Lower leg skin (tissue), 4 donors: Measurements from ENCODE around the gene TLE2. TPM values are rescaled to one million over a fixed set of nuclear protein-coding genes. Genes with fewer than 3 reads are reported as not detected.

Experiments
- DNase-seq, 2 donors: peaks; one replicate each; pipeline ENCODE4 v3.0.0-alpha.2; 2019; ENCODE audit warnings: low spot score in 2 of 2
- H3K4me3 ChIP-seq: fragments of 200-600 bp; sonication (generic); 2 replicates; pipeline ENCODE4 v1.5.1; 2017; ENCODE audit warnings: mild to moderate bottlenecking, low read depth; ENCODE audit not compliant: poor library complexity, severe bottlenecking
- POLR2A ChIP-seq, 2 donors: fragments of 450-650 bp; IDR thresholded peaks; one replicate each; pipeline ENCODE4 v1.6.1; 2016 to 2017; ENCODE audit warnings: antibody characterized with exemption in 2 of 2, mild to moderate bottlenecking in 1 of 2, moderate library complexity in 1 of 2
- WGBS, 2 donors: methylation state at CpG; one replicate each; pipeline ENCODE4 v1.1.5; 2018; 5-methylcytosine and 5-hydroxymethylcytosine counted together
- intact Hi-C: fragments of 100-400 bp; cut with DNase I; formaldehyde crosslinking; loops from one replicate; pipeline ENCODE4 v1.15.0; 2023; ENCODE audit warnings: low total_unique reads
- total RNA-seq, 4 donors: library from RNA; depleted of rRNA; stranded (reverse); fragments of >200 nt; gene quantifications; one replicate each; pipeline ENCODE4 v1.1.0, GENCODE V29; 2016
- TF ChIP-seq, protein P1 (sequence below), 3 donors: fragments of 450-650 bp; IDR thresholded peaks; one replicate each; pipeline ENCODE4 v1.5.1; 2016; ENCODE audit warnings: antibody characterized with exemption in 3 of 3, mild to moderate bottlenecking in 3 of 3, moderate library complexity in 2 of 3

The TLE2 gene
- total RNA-seq, 4 donors from 2014 or later, result 25.3 to 40.1 (median 33.5) TPM

DNA sequence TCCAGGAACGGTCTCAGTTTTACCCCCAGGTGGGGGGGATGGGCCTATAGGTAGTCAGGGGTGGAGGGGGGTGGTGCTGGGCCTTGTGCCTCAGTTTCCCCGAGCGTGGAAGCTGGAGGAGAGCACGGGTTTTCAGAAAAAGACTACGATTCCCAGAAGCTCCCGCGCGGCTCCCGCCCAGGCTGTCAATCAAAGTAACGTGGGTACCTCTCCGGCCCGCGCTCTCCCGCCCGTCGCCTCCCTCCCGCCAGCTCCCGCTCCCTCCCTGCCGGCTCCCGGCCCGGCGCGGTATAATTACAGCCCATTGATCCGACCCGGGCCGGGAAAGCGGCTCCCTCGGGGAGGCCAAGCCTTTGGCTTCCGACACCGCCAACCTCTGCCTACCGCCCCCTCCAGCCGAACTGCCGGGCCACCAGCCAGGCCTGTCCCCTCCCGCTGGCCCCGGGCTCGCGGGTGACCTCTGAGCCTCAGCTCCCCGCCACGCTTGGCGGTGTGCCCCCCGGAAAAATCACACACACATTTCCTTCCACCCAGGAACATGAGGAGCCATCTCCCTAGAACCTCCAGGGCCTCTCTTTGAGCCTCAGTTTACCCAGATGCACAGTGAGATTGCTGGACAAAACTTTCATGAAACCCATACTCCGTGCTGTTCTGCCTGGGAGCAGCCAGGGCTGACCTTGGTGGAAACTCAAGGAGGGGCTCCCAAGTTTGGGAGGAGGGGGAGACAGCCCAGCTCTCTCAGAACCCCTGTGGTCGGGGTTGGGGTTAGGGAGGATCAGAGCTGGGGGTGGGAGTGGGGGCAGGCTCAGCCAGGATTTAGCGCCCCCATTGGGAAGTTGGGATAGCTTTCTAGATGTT lies 7.3 kb upstream of the TLE2 start:
- peak overlapping the region; percentile 35 for H3K4me3 ChIP-seq
- WGBS, 2 donors, result 1 to 2% methylated on average over 29 to 32 of the region's 44 CpGs
- intact Hi-C loops, result no loop called here
- TF ChIP-seq, protein P1, sequence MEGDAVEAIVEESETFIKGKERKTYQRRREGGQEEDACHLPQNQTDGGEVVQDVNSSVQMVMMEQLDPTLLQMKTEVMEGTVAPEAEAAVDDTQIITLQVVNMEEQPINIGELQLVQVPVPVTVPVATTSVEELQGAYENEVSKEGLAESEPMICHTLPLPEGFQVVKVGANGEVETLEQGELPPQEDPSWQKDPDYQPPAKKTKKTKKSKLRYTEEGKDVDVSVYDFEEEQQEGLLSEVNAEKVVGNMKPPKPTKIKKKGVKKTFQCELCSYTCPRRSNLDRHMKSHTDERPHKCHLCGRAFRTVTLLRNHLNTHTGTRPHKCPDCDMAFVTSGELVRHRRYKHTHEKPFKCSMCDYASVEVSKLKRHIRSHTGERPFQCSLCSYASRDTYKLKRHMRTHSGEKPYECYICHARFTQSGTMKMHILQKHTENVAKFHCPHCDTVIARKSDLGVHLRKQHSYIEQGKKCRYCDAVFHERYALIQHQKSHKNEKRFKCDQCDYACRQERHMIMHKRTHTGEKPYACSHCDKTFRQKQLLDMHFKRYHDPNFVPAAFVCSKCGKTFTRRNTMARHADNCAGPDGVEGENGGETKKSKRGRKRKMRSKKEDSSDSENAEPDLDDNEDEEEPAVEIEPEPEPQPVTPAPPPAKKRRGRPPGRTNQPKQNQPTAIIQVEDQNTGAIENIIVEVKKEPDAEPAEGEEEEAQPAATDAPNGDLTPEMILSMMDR (IDR thresholded peaks at IDR 0.05), result no peak
- no peak for TF ChIP-seq POLR2A (IDR thresholded peaks at IDR 0.05)
- peak; percentile 94 to 99 for DNase-seq

DNA sequence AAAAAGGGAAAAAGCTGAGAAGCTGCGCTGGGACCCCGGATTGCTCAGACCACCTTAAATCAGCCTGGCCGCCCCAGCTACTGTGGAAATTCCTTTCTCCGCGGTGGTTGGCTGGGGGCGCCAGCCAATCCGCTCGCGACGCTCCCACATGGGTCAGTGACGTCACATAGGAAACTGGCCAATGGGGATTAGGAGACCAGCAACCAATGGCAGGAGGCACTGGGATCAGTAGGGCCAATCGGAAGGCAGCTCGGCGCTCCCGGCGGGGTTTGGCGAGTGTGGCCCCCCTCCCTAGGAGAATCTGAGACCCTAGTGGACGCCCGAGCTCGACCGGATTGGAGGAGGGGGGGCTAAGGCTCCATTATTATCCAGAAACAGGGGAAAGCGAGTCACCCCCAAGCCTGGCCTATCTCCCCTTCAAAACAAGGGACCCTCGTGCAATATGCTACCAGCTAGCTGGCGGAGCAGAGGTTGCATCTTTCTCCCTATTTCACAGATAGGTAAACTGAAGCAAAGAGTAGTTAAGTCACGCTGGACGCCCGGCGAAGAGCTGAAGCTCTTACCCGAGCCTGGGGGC lies 6.5 kb upstream of the TLE2 start:
- peak overlapping the region; percentile 35 for H3K4me3 ChIP-seq
- intact Hi-C loops, result no loop called here

DNA sequence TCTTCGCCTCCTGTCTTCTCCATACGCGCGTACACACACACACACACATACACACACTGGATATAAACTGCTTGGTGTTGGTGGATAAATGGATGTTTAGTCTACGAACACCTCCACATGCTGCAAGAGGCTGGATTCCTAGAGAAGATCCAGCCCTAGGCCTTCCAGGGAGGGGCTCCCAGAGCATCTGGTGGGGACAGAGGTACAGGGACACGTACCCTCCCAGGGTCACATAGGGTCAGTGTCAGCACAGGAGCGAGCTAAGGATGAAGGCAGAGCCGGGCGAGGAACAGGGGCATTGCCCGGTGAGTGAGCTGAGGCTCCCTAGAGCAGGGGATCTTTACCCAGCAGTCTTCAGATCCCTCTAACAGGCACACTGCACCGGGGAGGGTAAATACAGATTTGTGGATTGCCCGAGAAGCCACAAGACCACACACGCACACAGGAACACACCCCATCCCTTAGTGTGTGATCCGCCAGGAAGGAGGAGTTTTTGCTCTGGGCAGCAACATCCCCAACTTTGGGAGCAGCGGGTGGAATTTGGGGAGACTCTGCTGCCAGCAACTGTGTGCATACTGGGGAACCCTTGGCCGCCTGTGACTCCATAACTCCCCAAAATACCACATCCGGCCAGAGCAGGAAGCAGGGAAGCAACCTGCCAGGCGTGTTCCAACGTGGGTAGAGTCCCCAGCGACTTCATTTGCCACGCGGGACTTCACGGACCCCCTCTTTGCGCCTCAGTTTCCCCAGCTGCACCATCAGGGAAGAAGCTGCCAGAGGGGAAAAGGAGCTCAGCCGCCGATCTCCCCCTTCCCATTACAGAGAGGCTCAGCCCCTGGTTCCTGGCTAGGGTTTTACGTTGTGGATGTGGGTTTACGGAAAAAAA lies 5.8 kb upstream of the TLE2 start:
- WGBS, 2 donors, result 10 to 11% methylated on average over 24 to 26 of the region's 28 CpGs
- no peak for TF ChIP-seq POLR2A (IDR thresholded peaks at IDR 0.05)
- TF ChIP-seq, protein P1 (IDR thresholded peaks at IDR 0.05), result no peak
- intact Hi-C loops, result no loop called here
- no peak for DNase-seq
- H3K4me3 ChIP-seq, result peak overlapping the region; percentile 34

More for the DNA sequence above, 6.5 kb upstream of the TLE2 start:
- peak; percentile 98 to 99 for DNase-seq
- TF ChIP-seq, protein P1 (IDR thresholded peaks at IDR 0.05), result no peak
- TF ChIP-seq POLR2A (IDR thresholded peaks at IDR 0.05), result no peak
- 0 to 1% methylated on average over 26 to 29 of the region's 29 CpGs for WGBS, 2 donors

DNA sequence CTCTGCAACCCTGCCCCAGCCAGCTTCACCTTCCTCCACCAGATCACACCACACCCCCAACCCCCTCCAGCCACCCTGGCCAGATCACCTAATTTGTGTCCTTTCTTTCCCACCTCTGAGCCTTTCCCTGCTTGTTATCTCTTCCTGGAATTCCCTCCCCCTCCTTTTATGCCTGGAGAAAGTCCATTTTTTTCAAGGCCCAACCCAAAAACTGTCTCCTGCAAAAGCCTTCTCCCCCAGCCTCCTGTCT lies 5.3 kb upstream of the TLE2 start:
- no peak overlapping the region for H3K4me3 ChIP-seq
- TF ChIP-seq POLR2A (IDR thresholded peaks at IDR 0.05), result no peak
- TF ChIP-seq, protein P1 (IDR thresholded peaks at IDR 0.05), result no peak
- intact Hi-C loops, result no loop called here
- no peak for DNase-seq

DNA sequence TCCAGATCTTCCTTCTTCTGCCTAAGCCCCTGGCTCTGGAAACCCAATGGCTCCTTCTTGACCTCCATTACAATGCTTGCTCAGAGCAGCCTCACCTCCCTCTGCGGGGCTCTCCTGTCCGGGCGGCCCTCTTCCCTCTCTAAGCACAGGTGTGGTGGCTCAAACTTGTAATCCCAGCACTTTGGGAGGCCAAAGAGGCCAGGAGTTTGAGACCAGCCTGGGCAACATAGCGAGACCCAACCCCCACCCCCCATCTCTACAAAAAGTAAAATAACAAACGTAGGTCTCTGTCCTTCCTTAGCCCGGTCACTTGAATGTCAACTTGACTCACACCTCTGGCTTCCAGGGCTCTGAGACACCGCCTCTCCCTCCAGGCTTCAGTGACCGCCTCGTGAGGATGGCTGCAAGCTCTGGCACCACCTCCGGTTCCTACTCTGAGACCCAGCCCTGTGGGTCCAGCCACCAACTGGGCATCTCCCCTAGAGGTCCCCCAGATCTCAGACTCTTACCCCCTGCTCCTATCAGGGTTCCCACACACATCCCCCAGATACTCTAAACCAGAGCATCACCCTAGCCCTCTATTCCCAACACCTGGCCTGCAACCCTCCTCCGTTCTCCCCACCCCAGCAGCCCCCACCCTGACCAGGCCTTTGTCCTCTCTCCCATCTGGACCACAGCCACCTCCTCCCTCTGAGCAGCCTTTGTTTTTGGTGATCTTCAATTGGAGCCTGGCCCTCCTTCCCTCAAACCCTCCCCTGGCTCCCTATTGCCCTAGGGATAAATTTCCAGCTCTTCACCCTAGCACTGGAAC lies 4.7 kb upstream of the TLE2 start:
- TF ChIP-seq POLR2A (IDR thresholded peaks at IDR 0.05), result no peak
- TF ChIP-seq, protein P1 (IDR thresholded peaks at IDR 0.05), result no peak
- intact Hi-C loops, result no loop called here
- no peak for DNase-seq
- no peak overlapping the region for H3K4me3 ChIP-seq
- 76 to 81% methylated on average over 11 of the region's 11 CpGs for WGBS, 2 donors
